Ramos (cell line): ENCODE data around the gene C2CD4A.

Source experiments
- in situ Hi-C: fragments of 300-500 bp; cut with MboI; formaldehyde crosslinking; loops from one replicate; pipeline ENCODE4 v1.14.3; 2022; ENCODE audit warnings: low sequenced_read_pairs; ENCODE audit not compliant: unreplicated experiment

Gene C2CD4A

DNA sequence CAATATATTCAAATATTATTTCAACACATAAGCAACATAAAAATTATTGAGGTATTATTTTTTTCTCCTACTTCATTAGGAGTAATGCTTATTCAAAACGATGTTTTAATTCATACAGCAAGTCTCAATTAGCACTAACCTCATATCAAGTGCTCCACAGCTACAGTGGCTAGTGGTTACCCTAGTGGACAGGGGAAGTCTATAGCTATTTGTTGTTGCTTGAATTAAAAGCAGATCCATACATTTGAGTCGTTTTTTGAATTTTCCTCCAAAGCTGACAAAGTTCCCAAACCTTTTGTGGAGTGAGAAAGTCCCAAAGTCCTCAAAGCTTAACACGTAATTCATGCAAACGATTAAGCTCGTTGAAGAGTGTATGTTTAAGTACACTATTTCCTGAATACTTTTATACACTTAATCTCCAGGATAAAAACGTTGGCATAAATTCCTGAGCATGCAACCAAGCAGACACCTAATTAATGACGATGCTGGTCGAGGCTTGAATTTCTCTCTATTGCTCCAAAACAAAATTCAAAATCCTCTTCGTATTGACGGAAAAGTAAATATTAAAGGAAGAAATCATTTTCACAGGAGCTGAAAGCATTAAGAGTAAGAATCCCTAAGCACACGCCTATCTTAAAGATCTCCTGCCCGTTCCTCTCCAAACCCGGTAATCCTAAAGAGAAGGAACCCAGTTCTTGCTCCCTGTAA, 7.5 kb upstream of the C2CD4A start:
- in situ Hi-C loops: no loop called here

DNA sequence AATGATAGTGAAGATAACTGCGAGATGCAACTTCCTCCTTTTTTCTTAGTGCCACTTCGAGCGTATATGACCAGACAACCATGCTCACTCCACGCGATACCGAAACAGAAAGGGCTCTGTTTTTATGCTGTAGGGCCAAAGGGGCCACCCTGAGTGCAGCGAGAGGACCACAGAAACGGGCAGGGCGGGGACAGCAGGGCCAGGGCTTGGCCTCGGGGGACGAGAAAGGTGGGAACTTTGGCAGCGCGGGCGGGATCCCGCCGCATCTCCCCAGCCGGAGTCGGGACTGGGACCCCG, 7.0 kb upstream of the C2CD4A start:
- in situ Hi-C loops: loop anchor here (10.0 kb wide), 1 partner anchor 185 kb away; no protein-coding TSS in a partner anchor

DNA sequence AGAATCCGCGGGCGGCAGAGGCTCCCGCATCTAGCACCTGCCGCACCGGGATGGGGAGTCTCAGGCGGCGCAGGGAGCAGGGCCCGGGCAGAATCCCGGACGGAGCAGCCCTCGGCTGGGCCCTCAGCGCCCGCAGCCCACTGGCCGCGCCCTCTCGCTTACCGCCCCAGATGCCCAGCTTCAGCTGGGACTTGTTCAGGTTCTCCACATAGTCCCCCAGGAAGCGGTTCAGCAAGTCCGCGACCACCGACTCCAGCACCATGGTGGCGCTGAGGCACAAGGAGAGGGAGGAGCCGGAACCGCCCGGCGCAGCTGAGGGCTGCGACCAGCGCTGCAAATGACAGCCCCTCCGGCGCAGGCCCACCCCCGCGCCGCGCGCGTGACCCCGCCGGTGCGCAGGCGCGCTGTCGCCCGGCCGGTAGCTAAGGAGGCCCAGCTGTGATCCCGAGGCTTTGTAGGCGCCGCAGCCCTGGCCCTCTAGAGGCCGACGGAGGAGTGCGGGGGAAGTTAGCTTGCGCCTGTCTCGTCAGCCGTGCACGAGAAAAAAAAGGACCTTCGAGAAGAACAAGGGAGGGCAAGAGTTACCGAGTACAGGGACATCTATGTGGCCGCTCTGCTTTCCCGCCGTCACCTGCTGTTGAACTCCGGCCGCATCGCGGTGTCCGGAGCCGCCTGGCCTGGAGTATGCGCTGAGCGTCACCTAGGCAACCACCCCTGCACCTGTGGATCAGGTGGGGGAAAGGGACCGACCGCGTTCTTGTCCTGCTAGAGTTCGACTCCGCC, 6.5 kb upstream of the C2CD4A start, which contains the start of gene VPS13C:
Gene VPS13C, minus strand, starts transcription at position 335 of the 783 bp plus-strand sequence. Its CDS starts 73 bp downstream, at position 262.
- in situ Hi-C loops: loop anchor here (10.0 kb wide), 1 partner anchor 186 kb away; no protein-coding TSS in a partner anchor

DNA sequence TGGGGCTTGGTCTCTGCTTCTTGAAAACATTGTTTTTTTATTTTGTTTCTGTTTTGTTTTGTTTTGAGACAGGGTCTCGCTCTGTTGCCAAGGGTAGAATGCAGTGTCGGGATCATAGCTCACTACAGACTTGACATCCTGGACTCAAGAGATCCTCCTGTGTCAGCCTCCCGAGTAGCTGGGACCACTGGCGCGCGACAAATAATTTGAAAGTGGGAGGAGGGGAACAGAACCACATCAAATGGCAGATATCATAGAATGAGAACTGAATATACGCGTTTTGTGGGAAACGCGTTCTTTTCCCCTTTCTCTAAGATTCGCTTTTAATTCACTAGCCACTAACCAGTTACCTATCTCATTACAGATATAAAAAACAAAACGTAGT, 5.9 kb upstream of the C2CD4A start:
- in situ Hi-C loops: loop anchor here (10.0 kb wide), 1 partner anchor 186 kb away; no protein-coding TSS in a partner anchor

DNA sequence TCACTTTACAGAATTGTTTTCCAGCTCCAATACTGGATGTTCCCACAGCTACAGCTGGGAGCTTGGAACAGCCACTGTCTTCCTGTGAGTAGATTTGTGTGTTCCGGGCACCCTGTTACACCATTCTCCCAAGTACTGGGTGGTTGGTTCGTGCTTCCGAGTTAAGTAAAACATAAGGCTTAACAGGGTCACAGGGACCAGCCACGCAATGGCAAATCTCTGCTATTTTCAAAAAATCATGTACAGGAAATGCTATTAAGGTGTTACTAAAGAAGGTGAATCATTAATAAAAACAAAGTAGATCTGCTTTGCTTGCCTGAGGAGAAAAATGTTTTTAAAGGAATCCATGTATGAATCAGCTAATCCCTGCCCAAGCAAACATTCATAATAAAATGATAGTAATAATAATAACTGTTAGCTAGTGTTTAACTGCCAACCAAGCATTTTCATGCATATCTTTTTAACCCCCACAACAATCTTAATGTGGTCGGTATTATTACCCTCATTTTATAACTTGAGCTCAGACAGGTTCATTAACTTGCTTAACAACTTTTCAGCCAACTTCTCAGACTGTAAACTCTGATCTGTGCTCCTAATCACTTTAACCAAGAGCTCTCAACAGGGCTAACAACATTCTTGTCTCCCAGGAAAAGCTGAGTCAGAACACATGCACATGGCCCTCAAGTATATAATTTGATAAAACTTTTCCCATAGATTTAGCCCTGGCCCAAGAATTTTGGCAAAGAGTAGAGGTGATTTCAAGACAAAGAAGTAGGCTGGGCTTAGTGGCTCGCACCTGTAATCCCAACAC, 2.7 kb upstream of the C2CD4A start:
- in situ Hi-C loops: loop anchor here (10.0 kb wide), 1 partner anchor 189 kb away; no protein-coding TSS in a partner anchor

DNA sequence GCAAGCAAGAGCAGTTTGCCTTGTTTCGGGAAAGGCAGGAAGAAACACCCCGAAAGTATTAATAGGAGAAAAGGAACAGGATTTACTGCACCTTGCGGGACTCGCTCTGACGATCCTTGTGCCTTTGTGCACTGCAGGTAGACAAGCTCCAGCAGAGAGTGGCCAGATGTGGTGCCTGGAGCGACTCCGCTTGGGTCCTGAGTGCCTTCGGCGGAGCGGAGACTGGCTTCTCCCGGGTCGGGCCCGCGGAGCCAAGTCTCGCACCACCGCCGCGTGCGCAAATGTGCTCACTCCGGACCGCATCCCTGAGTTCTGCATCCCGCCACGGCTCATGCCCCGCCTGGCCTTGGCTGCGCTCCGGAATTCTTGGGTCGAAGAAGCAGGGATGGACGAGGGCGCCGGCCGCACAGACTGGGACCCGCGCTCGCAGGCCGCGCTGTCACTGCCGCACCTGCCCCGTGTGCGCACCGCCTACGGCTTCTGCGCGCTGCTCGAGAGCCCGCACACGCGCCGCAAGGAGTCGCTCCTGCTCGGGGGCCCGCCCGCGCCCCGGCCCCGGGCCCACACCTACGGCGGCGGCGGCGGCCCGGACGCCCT, 769 bp downstream of the C2CD4A start:
- in situ Hi-C loops: loop anchor here (10.0 kb wide), 1 partner anchor 193 kb away; no protein-coding TSS in a partner anchor

- in situ Hi-C loops: loop anchor here (10.0 kb wide), 1 partner anchor 193 kb away; no protein-coding TSS in a partner anchor
These were observed 1.5 kb downstream of the C2CD4A start for GRCh38 chr15:62068071-62068809.

DNA sequence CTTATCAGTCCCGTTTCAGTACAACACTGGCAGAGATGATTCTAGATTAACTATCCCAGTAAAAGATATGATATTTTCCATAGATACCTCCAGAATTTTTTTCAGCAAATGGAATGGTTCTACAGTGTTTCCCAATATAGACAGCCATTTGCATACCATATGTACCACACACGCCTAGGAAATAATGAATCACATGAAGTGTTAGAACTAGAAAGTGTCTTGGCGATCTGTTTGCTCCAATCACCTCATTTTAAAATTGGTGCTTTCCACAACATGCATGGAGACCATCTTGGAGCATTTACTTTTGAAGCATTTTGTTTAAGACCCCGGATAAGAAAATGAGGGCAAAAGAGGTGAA, 2.0 kb downstream of the C2CD4A start:
- in situ Hi-C loops: loop anchor here (10.0 kb wide), 1 partner anchor 194 kb away; no protein-coding TSS in a partner anchor

- in situ Hi-C loops: loop anchor here (10.0 kb wide), 1 partner anchor 195 kb away; no protein-coding TSS in a partner anchor
These were observed 2.8 kb downstream of the C2CD4A start for GRCh38 chr15:62069551-62069950.

GRCh38 chr15:62071711-62072308, 5.0 kb downstream of the C2CD4A start:
- in situ Hi-C loops: no loop called here

GRCh38 chr15:62075595-62076277, 9.0 kb downstream of the C2CD4A start:
- in situ Hi-C loops: no loop called here

GRCh38 chr15:62079594-62079993, 12.8 kb downstream of the C2CD4A start:
- in situ Hi-C loops: no loop called here

- in situ Hi-C loops: no loop called here
These were observed 16.7 kb downstream of the C2CD4A start for GRCh38 chr15:62083194-62084154.

DNA sequence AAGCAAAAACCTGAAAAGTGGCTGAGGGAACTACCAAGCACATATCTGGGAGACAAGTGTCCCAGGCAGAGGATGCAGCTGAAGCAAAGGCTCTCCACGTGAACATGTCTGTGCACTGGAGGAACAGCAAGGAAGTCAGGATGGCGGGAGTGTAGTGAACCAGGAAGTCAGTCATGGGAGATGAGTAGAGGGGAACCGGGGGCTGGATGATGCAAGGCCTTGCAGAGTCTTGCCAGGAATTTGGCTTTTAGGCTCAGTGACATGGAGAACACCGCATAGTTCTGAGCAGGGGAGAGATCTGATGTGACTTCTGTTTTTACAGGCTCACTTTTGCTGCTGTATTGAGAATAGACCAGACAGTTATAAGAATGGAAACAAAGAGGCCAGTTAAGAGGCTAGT, 19.0 kb downstream of the C2CD4A start:
- in situ Hi-C loops: no loop called here

- in situ Hi-C loops: no loop called here
These were observed 21.0 kb downstream of the C2CD4A start for GRCh38 chr15:62087671-62088352.

DNA sequence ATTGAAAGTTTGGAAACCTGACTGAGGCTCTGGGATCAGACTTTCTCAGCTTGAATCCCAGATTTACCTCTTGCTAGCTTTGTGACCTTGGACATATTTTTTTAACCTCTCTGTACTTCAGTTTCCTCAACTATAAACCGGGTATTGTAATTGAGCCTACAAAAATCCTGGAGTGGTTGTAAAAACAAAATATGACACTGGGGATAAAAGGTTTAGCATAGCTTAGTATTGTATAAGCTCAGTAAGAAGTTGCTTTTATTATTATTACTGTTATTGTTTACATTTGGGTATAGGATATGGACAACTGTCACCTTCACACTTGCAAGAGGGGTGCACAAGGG, 21.5 kb downstream of the C2CD4A start:
- in situ Hi-C loops: no loop called here

DNA sequence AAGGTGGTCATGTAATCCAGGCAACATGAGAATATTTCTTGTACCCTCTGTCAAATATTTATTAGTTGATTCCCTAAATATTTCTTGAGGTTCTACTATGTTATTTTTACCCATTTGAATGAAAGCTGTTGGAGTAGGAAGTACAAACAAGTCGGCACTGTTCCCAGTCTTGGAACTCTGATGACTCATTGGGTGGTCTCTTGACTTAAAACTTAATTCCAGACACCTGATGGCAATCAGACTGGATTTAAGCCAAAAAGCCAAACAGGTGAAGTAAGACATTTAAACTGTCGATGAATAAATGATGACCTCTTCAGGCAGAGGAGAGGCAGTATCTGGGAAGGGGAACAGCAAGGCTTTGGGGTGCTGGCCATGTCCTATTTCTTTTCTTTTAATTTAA, 22.8 kb downstream of the C2CD4A start:
- in situ Hi-C loops: no loop called here
